Stimulated activated CD4-positive, alpha-beta T cell treated with anti-CD3 and anti-CD28 coated beads, TNF-alpha, amount 100 ng/mL, for 24 hours (primary cell): ENCODE data around the gene AKAP13.

Experiments used
- DNase-seq, 3 experiments: peaks; one replicate each; pipeline ENCODE4 v3.0.0-alpha.2; 2020; ENCODE audit warnings: low read depth in 3 of 3

The AKAP13 gene

DNA sequence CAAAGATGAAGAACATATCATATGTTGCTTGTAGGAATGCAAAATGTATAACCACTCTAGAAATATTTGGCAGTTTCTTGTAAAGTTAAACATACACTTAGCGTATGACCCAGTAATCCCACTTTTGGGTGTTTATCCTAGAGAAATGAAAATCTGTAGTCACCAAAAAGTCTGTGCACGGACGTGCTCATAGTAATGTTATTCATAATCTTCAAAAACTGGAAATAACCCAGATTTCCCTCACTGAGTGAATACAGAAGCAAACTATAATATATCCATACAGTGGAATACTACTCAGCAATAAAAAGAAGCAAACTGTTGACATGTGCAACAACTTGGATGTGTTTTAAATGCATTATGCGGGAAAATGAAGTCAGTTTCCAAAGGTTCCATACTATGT is 155.9 kb downstream of the AKAP13 start:
- no peak for DNase-seq

DNA sequence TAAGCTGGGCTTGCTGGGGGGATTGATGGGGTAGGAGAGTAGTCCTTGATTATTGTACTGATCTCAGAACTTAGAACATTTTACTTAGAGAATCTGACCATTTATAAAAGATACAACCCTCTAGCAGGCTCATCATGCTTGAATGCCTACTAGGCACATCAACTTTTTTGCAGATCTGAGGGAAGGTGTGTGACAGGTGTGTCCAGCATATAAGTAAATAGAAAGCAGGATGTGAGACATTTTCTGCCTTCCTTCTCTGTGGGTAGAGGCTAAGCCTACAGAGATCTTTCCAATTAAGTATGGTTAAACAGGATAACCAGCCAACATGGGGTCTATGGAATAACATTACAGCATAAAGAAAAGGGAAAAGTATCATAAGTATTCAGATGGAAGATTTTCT is 159.1 kb downstream of the AKAP13 start:
- DNase-seq: no peak

DNA sequence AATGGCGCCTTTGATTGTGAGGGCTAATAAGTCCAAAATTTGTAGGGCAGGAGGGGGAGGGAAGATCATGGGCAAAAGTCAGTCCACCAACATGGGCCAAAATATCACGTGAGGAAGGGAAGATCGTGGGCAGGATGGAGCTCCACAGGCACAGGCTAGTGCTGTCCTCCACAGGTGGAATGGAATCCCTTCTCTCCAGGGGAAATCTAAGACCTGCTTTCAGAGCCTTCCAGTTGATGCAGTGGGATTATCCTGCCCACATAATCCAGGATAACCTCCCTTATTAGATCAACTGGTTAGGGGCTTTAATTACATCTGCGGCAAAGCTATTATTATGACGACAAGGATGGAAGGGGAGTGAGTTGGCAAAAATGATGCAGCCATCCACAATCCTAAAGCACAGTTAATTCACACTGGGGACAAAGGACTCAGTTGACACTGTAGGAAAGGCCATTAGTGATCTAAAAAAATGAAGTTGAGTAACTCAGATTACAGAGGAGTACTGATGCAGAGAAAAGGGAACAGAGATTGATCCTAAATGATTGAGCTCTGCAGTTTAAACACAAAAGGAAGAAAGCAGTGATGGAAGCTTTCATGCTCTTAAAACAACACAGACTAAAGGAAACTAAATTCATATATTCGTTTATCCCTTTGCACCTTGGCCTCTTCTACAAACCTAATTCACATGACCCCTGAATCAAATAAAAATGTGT is 159.8 kb downstream of the AKAP13 start:
- no peak for DNase-seq

DNA sequence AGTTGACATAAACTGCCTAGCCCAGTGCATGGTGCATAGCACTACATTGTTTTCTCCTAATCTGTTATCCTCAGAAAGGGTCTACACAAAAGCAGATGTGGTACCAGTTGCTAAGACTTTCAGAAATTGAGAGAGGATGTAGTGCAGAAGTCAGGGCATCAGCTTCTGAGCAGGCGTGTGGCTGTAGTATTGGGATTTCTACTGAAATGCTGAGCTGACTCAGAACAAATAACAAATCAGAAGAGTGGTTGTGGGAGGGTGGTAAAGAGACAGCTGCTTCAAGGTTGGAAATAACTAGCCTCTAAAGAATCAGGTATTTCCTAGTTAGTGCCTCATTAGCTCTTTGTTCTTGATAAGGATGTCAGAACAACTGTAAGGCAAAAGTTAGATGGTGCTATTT is 161.3 kb downstream of the AKAP13 start:
- DNase-seq: no peak

DNA sequence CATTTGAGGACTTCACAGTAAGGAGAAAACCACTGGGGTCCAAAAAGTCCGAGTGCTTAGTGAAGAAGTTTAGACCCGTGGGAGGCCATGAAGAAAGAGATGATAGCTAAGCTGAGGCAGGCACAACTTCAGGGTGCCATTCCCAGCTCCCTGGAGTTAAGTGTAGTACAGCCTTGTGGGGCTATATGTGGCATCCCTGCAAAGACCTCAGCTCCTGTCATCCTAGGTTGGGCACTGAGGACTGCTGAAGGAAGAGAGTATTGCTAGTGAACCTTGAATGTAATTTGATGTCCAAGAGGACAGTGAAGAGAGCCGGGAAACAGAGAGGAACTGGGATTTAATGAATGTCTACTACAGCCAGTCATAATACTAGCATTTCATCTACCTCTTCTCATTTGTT is 162.1 kb downstream of the AKAP13 start:
- no peak for DNase-seq

DNA sequence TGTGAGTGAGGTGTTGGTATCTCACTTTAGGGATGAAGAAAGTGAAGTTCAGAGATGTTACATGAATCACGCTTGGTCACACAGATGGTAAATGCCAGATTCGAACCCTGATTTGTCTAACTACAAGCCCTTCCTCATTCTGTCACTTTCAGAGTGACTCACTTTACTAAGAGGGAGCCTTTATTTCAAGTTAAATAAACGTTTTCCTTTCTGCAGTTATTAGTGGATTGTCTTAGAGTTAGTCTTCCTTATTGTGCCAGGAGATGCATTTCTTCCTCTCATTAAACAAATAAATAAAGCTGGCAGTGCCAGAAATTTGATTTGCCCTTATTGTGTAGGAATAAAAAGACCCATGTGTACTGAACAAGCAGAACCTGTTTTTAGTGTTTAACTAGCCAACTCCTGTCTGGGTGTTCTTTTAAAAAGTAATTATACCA is 162.5 kb downstream of the AKAP13 start:
- no peak for DNase-seq

DNA sequence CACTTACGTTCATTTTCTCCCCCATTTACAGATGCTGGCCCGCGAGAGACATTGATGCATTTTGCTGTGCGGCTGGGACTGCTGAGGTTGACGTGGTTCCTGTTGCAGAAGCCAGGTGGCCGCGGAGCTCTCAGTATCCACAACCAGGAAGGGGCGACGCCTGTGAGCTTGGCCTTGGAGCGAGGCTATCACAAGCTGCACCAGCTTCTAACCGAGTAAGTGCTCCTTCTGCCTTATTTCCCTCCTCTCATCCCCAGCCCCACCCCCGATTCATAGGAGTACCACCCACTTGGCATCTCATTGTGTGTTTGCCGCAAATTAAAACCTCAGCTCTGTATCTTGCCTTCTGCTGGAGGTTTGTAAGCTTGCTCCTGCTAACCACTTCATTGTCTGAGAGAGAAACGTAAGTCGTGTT is 163.3 kb downstream of the AKAP13 start:
- no peak for DNase-seq

DNA sequence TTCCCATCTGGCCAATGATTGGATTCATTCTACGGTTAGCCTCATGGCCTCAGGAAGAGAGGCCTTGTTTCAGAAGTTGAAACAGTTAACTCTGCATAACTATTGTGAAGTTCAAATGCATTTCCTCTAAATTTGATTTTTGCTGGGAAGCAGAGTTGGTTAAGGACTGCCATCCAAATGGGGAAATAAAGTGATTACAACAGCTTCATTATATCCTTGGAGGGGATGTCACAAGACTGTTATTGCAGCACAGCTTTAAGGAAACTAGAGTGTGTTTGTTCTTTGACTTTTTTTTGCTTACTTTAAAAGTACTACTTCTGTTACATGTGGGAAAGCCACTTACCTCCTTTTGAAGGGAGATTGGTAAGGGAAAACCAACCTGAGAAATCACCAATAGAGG is 164.8 kb downstream of the AKAP13 start:
- no peak for DNase-seq

DNA sequence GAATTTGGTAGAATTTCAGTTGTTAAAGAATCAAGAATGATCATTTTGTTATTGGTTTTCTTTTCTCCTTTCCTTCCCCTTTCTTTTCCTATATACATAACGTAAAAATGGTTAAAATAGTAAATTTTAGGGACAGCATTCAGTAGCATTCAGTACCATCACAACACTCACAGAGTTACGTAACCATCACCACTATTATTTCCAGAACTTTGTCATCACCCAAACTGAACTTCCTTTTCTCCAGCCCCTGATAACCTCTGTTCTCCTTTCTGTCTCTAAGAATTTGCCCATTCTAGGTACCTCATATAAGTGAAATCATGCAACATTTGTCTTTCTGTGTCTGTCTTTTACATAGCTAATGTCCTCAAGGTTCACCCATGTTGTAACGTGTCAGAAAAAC is 165.3 kb downstream of the AKAP13 start:
- no peak for DNase-seq

DNA sequence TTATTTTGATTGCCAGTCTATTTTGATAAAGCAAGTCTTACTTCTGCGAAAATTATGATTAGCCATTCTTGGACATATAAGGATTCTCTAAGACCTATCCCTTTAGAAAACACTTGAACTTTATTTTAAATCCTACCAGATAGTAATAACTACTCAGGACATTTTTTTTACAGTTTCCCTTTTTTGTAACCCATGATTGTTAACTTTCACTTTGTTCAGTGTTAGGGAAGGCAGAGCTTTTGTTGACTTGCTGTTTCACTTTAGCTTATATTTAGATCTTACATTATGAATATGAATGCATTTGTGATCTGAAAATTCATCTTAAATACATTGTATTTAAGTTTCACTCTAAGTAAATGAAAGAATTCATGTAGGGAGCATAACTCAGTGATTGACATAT is 167.0 kb downstream of the AKAP13 start:
- no peak for DNase-seq

DNA sequence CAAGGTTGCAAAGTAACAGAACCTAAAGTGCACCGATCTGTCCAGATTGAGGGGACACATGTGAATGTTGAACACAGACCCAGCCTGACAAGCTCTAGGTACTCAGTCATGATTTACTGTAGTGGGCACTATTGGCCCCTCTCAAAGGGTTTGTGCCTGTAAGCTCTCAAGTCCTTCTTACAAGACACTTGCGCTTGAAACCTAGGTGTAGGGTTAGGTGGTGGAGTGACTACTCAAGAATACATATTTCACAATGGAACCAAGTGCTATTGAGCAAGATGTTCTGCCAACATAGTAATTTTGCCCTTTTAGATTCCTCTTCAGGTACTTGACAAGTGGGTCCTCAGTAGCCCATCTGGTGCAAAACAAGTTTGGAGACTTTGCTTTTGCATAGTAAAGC is 169.9 kb downstream of the AKAP13 start:
- DNase-seq: no peak

DNA sequence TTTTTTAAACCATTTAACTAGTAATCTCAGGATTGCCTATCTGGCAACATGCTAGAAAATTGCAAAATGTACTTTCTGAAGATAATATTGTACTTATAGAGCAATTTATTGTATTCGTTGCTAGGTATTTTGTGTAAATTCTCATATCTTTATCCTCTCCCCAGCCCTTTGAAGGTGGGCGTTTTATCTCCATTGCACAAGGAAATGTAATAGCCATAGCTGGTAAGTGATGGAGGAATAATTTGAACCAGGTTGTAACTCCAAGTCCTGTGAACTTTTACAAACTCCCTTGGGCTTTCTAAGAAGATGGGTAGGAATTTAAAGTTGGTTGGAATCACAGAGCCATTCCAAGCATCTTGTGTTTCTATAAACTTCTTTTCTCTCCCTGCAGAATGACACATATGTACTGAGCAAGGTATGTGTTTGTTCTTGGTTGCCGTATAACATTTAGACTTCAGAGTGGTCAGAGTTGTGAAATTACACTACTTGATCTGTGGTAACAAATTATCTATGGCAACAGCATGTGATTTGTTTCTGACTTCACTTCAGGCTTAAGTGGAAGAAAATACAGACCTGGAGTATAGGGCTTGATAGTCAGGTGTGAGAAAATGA is 170.9 kb downstream of the AKAP13 start:
- no peak for DNase-seq

DNA sequence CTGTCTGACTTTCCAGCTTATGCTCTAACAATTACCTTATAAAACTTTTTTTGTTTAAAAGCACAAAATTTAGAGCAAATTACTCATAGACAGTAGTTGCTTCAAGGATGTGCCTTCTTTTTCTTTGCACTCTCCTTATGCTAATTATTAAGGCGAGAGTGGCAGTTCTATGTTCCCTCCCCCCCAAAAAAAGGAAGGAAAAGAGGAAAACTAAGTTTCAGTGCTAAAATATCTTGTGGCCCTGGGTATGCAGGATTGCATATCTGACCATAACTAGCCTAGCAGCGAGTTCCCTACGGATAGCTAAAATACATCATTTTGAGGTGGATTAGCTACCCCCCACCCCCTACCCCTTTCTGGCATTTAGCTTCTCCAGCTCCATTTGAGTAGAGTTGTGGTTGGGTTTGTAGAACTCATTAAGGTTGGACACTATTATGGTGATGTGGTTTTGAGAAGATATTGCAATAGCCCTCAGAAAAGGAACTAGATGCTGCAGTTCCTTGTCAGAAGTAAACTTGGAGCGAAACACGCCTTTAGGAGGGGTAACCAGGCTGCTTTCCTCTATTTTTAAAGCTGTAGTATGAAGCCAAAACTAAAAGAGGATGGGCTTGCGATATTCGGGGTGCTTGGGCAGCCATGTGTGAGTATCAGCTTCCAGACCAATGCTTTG is 174.6 kb downstream of the AKAP13 start:
- no peak for DNase-seq

DNA sequence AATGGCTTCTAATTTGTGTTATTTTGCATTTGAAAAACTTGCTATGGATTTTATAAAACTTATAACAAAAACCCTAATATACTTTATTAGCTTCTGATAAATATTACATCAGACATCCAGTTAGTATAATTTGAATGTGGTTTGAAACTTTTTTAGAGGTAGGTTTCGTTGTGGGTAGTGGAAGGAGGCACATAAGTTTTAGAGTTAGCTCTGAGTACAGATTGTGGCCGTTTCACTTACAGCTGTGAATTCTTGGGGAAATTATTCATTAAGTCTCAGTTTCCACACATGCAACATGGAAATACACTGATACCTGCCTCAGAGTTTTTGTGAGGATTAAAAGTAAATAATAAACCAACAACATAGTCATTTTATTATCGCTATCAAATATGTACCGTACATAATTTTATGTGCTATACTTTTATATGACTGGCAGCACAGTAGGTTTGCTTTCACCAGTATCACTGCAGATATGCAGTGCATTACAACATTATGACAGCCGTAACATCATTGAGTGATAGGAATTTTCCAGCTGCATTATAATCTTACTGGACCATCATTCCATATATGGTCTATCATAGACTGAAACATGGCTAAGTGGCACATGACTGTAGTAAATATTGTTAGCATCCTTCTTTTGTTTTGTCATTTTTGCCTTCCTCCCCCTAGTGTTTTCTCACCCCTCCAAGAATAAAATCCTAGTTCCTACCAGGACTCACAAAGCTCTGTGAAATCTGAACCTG is 175.6 kb downstream of the AKAP13 start:
- DNase-seq: no peak

DNA sequence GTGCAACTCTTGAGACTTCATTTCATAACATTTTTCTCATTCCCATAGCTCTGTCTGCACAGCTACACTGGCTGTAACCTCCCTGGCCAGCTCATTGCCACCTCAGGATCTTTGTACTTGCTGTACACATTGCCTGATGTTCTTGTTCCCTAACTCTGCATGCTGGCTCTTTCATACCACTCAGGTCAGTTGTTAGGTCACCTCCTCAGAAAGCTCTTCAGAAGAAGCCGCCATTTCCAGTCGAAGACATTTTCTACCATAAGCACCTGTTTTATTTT is 176.2 kb downstream of the AKAP13 start:
- no peak for DNase-seq

DNA sequence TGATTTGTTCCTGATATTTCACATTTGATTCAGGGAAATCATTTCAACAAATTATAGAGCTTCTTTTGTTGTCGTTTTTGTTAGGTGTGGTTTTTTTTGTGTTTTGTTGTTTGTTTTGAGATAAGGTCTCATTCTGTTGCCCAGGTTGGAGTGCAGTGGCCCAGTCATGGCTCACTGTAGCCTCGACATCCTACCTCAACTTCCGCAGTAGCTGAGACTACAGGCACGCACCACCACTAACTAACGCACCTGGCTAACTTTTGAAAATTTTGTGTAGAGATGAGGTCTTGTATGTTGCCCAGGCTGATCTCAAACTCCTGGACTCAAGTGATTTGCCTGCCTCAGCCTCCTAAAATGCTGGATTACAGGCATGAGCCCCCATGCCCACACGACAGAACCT is 177.0 kb downstream of the AKAP13 start:
- no peak for DNase-seq

DNA sequence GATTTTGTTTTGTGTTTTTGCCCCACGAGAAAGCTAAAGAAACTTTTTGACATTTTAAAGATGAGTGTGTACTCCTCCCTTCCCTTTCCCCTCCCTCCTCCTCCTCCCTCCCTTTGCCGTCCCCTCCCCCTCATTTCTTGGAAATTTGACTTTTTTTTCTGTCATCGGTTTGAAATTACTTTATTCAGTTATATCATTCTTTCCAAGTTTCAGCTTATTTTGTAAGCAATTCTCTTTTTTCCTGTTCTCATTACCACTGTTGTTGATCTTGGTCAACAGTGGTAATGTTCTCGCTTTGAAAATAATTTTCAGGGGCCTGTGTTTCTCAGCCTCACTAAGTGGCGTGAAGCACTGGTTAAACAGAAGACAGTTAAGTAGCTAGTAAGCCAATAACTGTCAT is 178.4 kb downstream of the AKAP13 start:
- no peak for DNase-seq

DNA sequence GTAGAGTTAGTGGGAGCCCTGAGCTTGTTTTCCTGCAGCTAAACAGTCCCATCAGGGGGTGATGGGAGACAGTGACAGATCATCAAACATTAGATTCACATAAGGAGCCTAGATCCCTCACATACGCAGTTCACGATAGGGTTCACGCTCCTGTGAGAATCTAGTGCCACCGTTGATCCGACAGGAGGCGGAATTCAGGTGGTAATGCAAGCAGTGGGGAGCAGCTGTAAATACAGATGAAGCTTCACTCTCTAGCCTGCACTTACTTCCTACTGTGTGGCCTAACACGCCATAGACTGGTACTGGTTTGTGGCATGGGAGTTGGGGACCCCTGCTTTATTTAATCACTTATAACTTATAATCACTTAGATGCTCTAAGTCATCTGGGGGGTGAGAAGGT is 179.1 kb downstream of the AKAP13 start:
- no peak for DNase-seq

DNA sequence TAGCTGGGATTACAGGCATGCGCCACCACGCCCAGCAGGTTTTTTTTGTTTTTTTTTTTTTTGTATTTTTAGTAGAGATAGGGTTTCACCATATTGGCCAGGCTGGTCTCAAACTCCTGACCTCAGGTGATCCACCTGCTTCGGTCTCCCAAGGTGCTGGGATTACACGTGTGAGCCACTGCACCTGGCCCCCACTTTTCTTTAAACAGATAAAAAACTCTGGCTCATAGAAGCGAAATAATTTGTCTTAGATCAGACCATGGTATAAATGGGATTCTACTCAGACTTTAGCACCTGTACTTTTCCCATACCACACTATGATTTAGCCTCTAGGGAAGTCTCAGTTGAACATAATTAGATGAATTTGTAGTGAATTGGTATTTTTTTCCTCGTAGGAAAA is 182.4 kb downstream of the AKAP13 start:
- DNase-seq: no peak

DNA sequence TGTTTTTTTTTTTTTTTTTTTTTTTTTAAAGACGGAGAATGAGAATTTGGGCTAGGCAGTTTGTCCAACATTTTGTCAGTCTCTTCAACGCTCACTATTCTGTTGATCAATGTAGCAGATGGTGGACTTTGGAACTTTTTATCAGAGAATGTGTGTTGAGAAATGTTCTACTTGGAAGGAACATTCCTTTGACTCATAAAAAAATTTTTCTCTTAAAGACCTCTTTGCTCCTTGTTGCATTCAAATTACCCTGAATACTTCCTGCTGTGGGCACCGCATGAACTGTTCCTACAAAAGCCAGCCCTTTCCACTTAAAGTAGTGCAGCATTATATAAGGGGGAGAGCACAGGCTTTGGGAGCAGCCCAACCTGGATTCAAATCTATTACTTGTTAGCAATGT is 182.9 kb downstream of the AKAP13 start:
- no peak for DNase-seq

DNA sequence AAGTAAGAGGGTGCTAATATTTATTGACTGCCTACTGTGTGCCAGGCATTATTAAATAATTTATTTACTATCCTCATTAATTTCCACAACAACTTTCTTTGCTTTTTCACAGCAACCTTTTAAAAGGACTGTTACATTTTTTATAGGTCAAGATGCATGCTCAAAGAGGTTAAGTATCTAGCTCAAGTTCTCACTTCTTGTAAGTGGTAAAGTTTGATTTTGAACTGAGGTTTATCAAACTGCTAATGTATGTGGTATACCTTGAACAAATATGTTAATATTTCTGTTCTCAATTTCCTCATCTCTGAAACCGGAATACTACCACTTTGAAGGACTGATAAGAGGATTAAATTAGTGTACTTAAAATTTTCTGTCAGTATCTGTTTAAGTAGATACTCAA is 183.3 kb downstream of the AKAP13 start:
- no peak for DNase-seq

DNA sequence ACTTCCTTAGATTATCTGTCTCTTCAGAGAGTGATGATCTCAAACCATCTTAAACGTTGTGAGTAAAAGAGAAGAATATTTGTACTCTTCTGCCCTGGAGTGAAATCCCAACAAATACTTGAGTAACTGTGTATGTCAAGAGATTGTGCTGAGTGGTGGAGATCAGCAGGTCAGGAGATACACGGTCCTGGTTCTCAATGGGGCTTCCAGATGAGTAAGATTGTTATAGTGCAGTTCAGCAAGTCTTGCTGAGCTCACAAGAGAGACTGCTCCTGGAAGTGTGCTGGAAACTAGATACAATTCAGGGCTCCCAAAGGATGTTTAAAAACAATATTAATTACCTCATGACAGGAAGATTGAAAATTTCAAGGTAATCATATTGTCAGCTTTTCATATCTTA is 184.3 kb downstream of the AKAP13 start:
- no peak for DNase-seq

DNA sequence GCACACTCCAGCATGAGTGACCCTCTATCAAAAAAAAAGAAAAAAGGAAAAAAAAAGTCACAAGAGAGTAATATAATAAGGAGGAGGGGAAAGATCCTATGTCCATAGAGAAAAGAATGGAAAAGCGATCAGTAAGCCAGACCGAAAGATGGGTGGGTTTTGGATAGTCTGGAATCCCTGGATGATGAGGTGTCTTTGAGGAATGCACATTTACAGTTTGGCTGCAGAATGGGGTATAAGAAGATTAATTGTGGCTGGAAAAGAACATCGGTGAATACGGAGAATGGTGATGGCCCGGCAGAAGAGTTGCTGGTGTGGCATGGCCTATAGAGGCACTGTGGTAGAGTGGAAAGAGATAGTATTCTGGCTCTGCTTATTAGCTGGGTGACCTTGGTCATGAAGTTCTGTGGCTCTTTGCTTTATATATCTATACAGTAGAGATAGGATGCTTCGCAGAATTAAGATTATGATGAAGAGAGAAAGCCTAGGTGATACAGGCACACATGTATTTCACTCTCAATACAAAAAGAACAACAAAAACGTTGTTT is 187.9 kb downstream of the AKAP13 start:
- no peak for DNase-seq
